ENCODE data around the gene KCNQ4.

The KCNQ4 gene

GRCh38 chr1:40783001-40783905 lies at the start of gene KCNQ4:
TSS of gene KCNQ4 (plus strand) at chr1:40783787. CDS start at chr1:40784094, 307 bp downstream.
- Histone ChIP-seq H3K9me3 (ENCODE audit: control insufficient read depth, insufficient read depth, low read length) (no peaks in the 10 kb centered on the region), H3K36me3 (ENCODE audit: control insufficient read depth, insufficient read depth, low read length) (no peaks in the 10 kb centered on the region), H3K4me3 (ENCODE audit: low read depth, low read length) (peak within 1 kb of the TSS; percentile 68), H3K27ac (ENCODE audit: low read depth, low read length) (no peak within 1 kb of the TSS), H3K4me1 (ENCODE audit: control insufficient read depth, insufficient read depth, low read length) (peaks cover 9% of the 10 kb centered on the region), H3K9ac (ENCODE audit: low read depth, low read length) (no peak within 1 kb of the TSS), H3K27me3 (ENCODE audit: control insufficient read depth, insufficient read depth, low read length) (peaks cover 42% of the 10 kb centered on the region)

- Histone ChIP-seq H3K9ac (ENCODE audit: low read depth, low read length) (no peak overlapping the region), H3K9me3 (ENCODE audit: control insufficient read depth, insufficient read depth, low read length) (no peaks in the 10 kb centered on the region), H3K4me1 (ENCODE audit: control insufficient read depth, insufficient read depth, low read length) (peaks cover 19% of the 10 kb centered on the region), H3K36me3 (ENCODE audit: control insufficient read depth, insufficient read depth, low read length) (peaks cover 25% of the 10 kb centered on the region), H3K4me3 (ENCODE audit: low read depth, low read length) (no peak overlapping the region), H3K27me3 (ENCODE audit: control insufficient read depth, insufficient read depth, low read length) (no peaks in the 10 kb centered on the region), H3K27ac (ENCODE audit: low read depth, low read length) (no peak overlapping the region)
Observed at GRCh38 chr1:40734882-40735628, 48.5 kb upstream of the KCNQ4 start.

GRCh38 chr1:40736085-40736531 lies 47.5 kb upstream of the KCNQ4 start:
- Histone ChIP-seq H3K4me1 (ENCODE audit: control insufficient read depth, insufficient read depth, low read length) (peaks cover 19% of the 10 kb centered on the region), H3K9me3 (ENCODE audit: control insufficient read depth, insufficient read depth, low read length) (no peaks in the 10 kb centered on the region), H3K27ac (ENCODE audit: low read depth, low read length) (peak overlapping the region; percentile 42), H3K27me3 (ENCODE audit: control insufficient read depth, insufficient read depth, low read length) (no peaks in the 10 kb centered on the region), H3K36me3 (ENCODE audit: control insufficient read depth, insufficient read depth, low read length) (peaks cover 29% of the 10 kb centered on the region), H3K4me3 (ENCODE audit: low read depth, low read length) (no peak overlapping the region), H3K9ac (ENCODE audit: low read depth, low read length) (no peak overlapping the region)

- no peak overlapping the region for H3K9ac ChIP-seq (ENCODE audit: low read depth, low read length)
- no peaks in the 10 kb centered on the region for H3K27me3 ChIP-seq (ENCODE audit: control insufficient read depth, insufficient read depth, low read length)
- peaks cover 5% of the 10 kb centered on the region; the same call in 1 of the 2 replicates for H3K4me1 ChIP-seq (ENCODE audit: control insufficient read depth, insufficient read depth, low read length)
- H3K36me3 ChIP-seq (ENCODE audit: control insufficient read depth, insufficient read depth, low read length): peaks cover 56% of the 10 kb centered on the region
- H3K4me3 ChIP-seq (ENCODE audit: low read depth, low read length): no peak overlapping the region
- H3K27ac ChIP-seq (ENCODE audit: low read depth, low read length): no peak overlapping the region
- no peaks in the 10 kb centered on the region for H3K9me3 ChIP-seq (ENCODE audit: control insufficient read depth, insufficient read depth, low read length)
Observed at GRCh38 chr1:40738831-40739230, 44.8 kb upstream of the KCNQ4 start.

- H3K27me3 ChIP-seq (ENCODE audit: control insufficient read depth, insufficient read depth, low read length): no peaks in the 10 kb centered on the region
- H3K9ac ChIP-seq (ENCODE audit: low read depth, low read length): no peak overlapping the region
- peaks cover 56% of the 10 kb centered on the region for H3K36me3 ChIP-seq (ENCODE audit: control insufficient read depth, insufficient read depth, low read length)
Observed at GRCh38 chr1:40739455-40740008, 44.1 kb upstream of the KCNQ4 start.

GRCh38 chr1:40740039-40740996 lies 43.3 kb upstream of the KCNQ4 start:
- Histone ChIP-seq H3K27me3 (ENCODE audit: control insufficient read depth, insufficient read depth, low read length) (no peaks in the 10 kb centered on the region), H3K9ac (ENCODE audit: low read depth, low read length) (no peak overlapping the region), H3K4me3 (ENCODE audit: low read depth, low read length) (no peak overlapping the region), H3K9me3 (ENCODE audit: control insufficient read depth, insufficient read depth, low read length) (no peaks in the 10 kb centered on the region), H3K36me3 (ENCODE audit: control insufficient read depth, insufficient read depth, low read length) (peaks cover 63% of the 10 kb centered on the region), H3K27ac (ENCODE audit: low read depth, low read length) (no peak overlapping the region), H3K4me1 (ENCODE audit: control insufficient read depth, insufficient read depth, low read length) (peaks cover 5% of the 10 kb centered on the region; the same call in 1 of the 2 replicates)

More at GRCh38 chr1:40739455-40740008, 44.1 kb upstream of the KCNQ4 start:
- no peak overlapping the region for H3K4me3 ChIP-seq (ENCODE audit: low read depth, low read length)
- no peak overlapping the region for H3K27ac ChIP-seq (ENCODE audit: low read depth, low read length)
- peaks cover 5% of the 10 kb centered on the region; the same call in 1 of the 2 replicates for H3K4me1 ChIP-seq (ENCODE audit: control insufficient read depth, insufficient read depth, low read length)
- H3K9me3 ChIP-seq (ENCODE audit: control insufficient read depth, insufficient read depth, low read length): no peaks in the 10 kb centered on the region

- Histone ChIP-seq H3K4me3 (ENCODE audit: low read depth, low read length) (no peak overlapping the region), H3K9me3 (ENCODE audit: control insufficient read depth, insufficient read depth, low read length) (no peaks in the 10 kb centered on the region), H3K9ac (ENCODE audit: low read depth, low read length) (no peak overlapping the region), H3K36me3 (ENCODE audit: control insufficient read depth, insufficient read depth, low read length) (peaks cover 71% of the 10 kb centered on the region), H3K27me3 (ENCODE audit: control insufficient read depth, insufficient read depth, low read length) (no peaks in the 10 kb centered on the region), H3K4me1 (ENCODE audit: control insufficient read depth, insufficient read depth, low read length) (peaks cover under 1% of the 10 kb centered on the region; the same call in 1 of the 2 replicates), H3K27ac (ENCODE audit: low read depth, low read length) (no peak overlapping the region)
Observed at GRCh38 chr1:40740997-40741736, 42.4 kb upstream of the KCNQ4 start.

GRCh38 chr1:40742363-40743061 lies 41.1 kb upstream of the KCNQ4 start:
- H3K9ac ChIP-seq (ENCODE audit: low read depth, low read length): no peak overlapping the region
- H3K27me3 ChIP-seq (ENCODE audit: control insufficient read depth, insufficient read depth, low read length): no peaks in the 10 kb centered on the region
- no peak overlapping the region for H3K27ac ChIP-seq (ENCODE audit: low read depth, low read length)
- no peak overlapping the region for H3K4me3 ChIP-seq (ENCODE audit: low read depth, low read length)
- no peaks in the 10 kb centered on the region for H3K9me3 ChIP-seq (ENCODE audit: control insufficient read depth, insufficient read depth, low read length)
- H3K36me3 ChIP-seq (ENCODE audit: control insufficient read depth, insufficient read depth, low read length): peaks cover 80% of the 10 kb centered on the region
- no peaks in the 10 kb centered on the region for H3K4me1 ChIP-seq (ENCODE audit: control insufficient read depth, insufficient read depth, low read length)

GRCh38 chr1:40743452-40743851 lies 40.1 kb upstream of the KCNQ4 start:
- Histone ChIP-seq H3K9ac (ENCODE audit: low read depth, low read length) (no peak overlapping the region), H3K27me3 (ENCODE audit: control insufficient read depth, insufficient read depth, low read length) (no peaks in the 10 kb centered on the region), H3K9me3 (ENCODE audit: control insufficient read depth, insufficient read depth, low read length) (no peaks in the 10 kb centered on the region), H3K27ac (ENCODE audit: low read depth, low read length) (no peak overlapping the region), H3K4me3 (ENCODE audit: low read depth, low read length) (no peak overlapping the region), H3K4me1 (ENCODE audit: control insufficient read depth, insufficient read depth, low read length) (no peaks in the 10 kb centered on the region), H3K36me3 (ENCODE audit: control insufficient read depth, insufficient read depth, low read length) (peaks cover 87% of the 10 kb centered on the region)
